GM10266 (cell line): ENCODE data around the gene PLCL2.
A peak's percentile ranks its signal among the peaks of the same experiment; 100 is the strongest.

Experiments used
- DNase-seq: peaks from one replicate; pipeline ENCODE4 v3.0.0; 2012; ENCODE audit errors: extremely low spot score
- CTCF ChIP-seq: IDR thresholded peaks from 2 replicates; pipeline ENCODE4 v1.5.1; 2012; ENCODE audit warnings: mild to moderate bottlenecking, low read depth; ENCODE audit not compliant: control insufficient read depth, insufficient read depth; ENCODE audit errors: missing control alignments

Gene PLCL2

GRCh38 chr3:16917980-16918682 lies 33.4 kb downstream of the PLCL2 start:
- TF ChIP-seq CTCF: no peak
- no peak for DNase-seq

GRCh38 chr3:16918683-16919025 lies 33.9 kb downstream of the PLCL2 start:
- no peak for DNase-seq
- TF ChIP-seq CTCF: no peak

GRCh38 chr3:16923112-16923511 lies 38.4 kb downstream of the PLCL2 start:
- no peak for DNase-seq
- TF ChIP-seq CTCF: no peak

- TF ChIP-seq CTCF: peak; percentile 52
- no peak for DNase-seq
Measured at GRCh38 chr3:16927485-16927884, 42.7 kb downstream of the PLCL2 start.

- no peak for TF ChIP-seq CTCF
- DNase-seq: no peak
Measured at GRCh38 chr3:16928386-16929132, 43.8 kb downstream of the PLCL2 start.

GRCh38 chr3:16929311-16929710 lies 44.6 kb downstream of the PLCL2 start:
- DNase-seq: no peak
- no peak for TF ChIP-seq CTCF

GRCh38 chr3:16932877-16933276 lies 48.1 kb downstream of the PLCL2 start:
- DNase-seq: peak; percentile 28
- TF ChIP-seq CTCF: no peak
